Activated T-helper 17 cell treated with anti-CD3 and anti-CD28 coated beads, Interleukin-2, amount 50 U/mL, for 72 hours (primary cell): ENCODE results near the gene DUSP16. TPM values are rescaled to one million over a fixed set of nuclear protein-coding genes. Genes with fewer than 3 reads are reported as not detected.
A peak's percentile ranks its signal among the peaks of the same experiment; 100 is the strongest.
"Not testable (repeated sequence)": the region's sequence is repeated elsewhere in the genome, so short reads cannot be mapped to it uniquely, and the experiment has no call there.

Source experiments
- ATAC-seq: fragments of 150-1000 bp; cut with Tn5 transposase; replicated peaks from 2 replicates; pipeline ENCODE4 v1.10.0; 2021; ENCODE audit warnings: mild to moderate bottlenecking, moderate library complexity
- H3K27ac Mint-ChIP-seq: one replicate; pipeline ENCODE4 v1.8.0; 2022; ENCODE audit warnings: mixed read lengths
- H3K27me3 Mint-ChIP-seq: one replicate; pipeline ENCODE4 v1.8.0; 2022; ENCODE audit warnings: mixed read lengths
- H3K36me3 Mint-ChIP-seq: one replicate; pipeline ENCODE4 v1.8.0; 2022; ENCODE audit warnings: low read depth, mild to moderate bottlenecking, mixed read lengths
- H3K4me1 Mint-ChIP-seq: one replicate; pipeline ENCODE4 v1.8.0; 2022; ENCODE audit warnings: mixed read lengths
- H3K4me3 Mint-ChIP-seq: one replicate; pipeline ENCODE4 v1.8.0; 2022; ENCODE audit warnings: mild to moderate bottlenecking, mixed read lengths
- H3K9me3 Mint-ChIP-seq: one replicate; pipeline ENCODE4 v1.8.0; 2022; ENCODE audit warnings: mixed read lengths
- total RNA-seq, 2 donors: library from RNA; stranded (reverse); gene quantifications; one replicate each; pipeline ENCODE4 v1.2.3, GENCODE V29; 2022

DUSP16 gene
- total RNA-seq, 2 donors from 2014 or later: 68.8 to 125 TPM

- H3K27me3 Mint-ChIP-seq: no peaks in the 10 kb centered on the region
- no peak overlapping the region for H3K27ac Mint-ChIP-seq
- peak; percentile 20 for ATAC-seq
- H3K4me3 Mint-ChIP-seq: no peak overlapping the region
- peaks cover 41% of the 10 kb centered on the region for H3K36me3 Mint-ChIP-seq
- no peaks in the 10 kb centered on the region for H3K9me3 Mint-ChIP-seq
- peaks cover 16% of the 10 kb centered on the region for H3K4me1 Mint-ChIP-seq
Measured at GRCh38 chr12:12511021-12511783, 51.5 kb downstream of the DUSP16 start.

GRCh38 chr12:12510551-12510950 is 52.1 kb downstream of the DUSP16 start:
- Mint-ChIP-seq H3K27me3 (no peaks in the 10 kb centered on the region), H3K4me3 (no peak overlapping the region), H3K36me3 (peaks cover 41% of the 10 kb centered on the region), H3K4me1 (peaks cover 20% of the 10 kb centered on the region), H3K9me3 (no peaks in the 10 kb centered on the region), H3K27ac (no peak overlapping the region)
- ATAC-seq: no peak

GRCh38 chr12:12510141-12510540 is 52.5 kb downstream of the DUSP16 start:
- peaks cover 24% of the 10 kb centered on the region for H3K4me1 Mint-ChIP-seq
- H3K4me3 Mint-ChIP-seq: no peak overlapping the region
- no peaks in the 10 kb centered on the region for H3K9me3 Mint-ChIP-seq
- H3K27me3 Mint-ChIP-seq: no peaks in the 10 kb centered on the region
- no peak overlapping the region for H3K27ac Mint-ChIP-seq
- peak; percentile 13 for ATAC-seq
- H3K36me3 Mint-ChIP-seq: peaks cover 41% of the 10 kb centered on the region

GRCh38 chr12:12508612-12509011 is 54.1 kb downstream of the DUSP16 start:
- Mint-ChIP-seq H3K36me3 (peaks cover 38% of the 10 kb centered on the region), H3K27me3 (no peaks in the 10 kb centered on the region), H3K9me3 (no peaks in the 10 kb centered on the region), H3K4me1 (peaks cover 25% of the 10 kb centered on the region), H3K27ac (no peak overlapping the region), H3K4me3 (no peak overlapping the region)
- no peak for ATAC-seq

- peaks cover 36% of the 10 kb centered on the region for H3K4me1 Mint-ChIP-seq
- peaks cover 47% of the 10 kb centered on the region for H3K36me3 Mint-ChIP-seq
- no peak for ATAC-seq
- H3K4me3 Mint-ChIP-seq: peak overlapping the region; percentile 84
- H3K9me3 Mint-ChIP-seq: no peaks in the 10 kb centered on the region
- no peak overlapping the region for H3K27ac Mint-ChIP-seq
- no peaks in the 10 kb centered on the region for H3K27me3 Mint-ChIP-seq
Measured at GRCh38 chr12:12507121-12507520, 55.5 kb downstream of the DUSP16 start.

GRCh38 chr12:12506496-12506890 is 56.2 kb downstream of the DUSP16 start:
- Mint-ChIP-seq H3K27ac (no peak overlapping the region), H3K27me3 (no peaks in the 10 kb centered on the region), H3K36me3 (peaks cover 50% of the 10 kb centered on the region), H3K9me3 (no peaks in the 10 kb centered on the region), H3K4me1 (peaks cover 38% of the 10 kb centered on the region), H3K4me3 (peak overlapping the region; percentile 84)
- ATAC-seq: no peak

- ATAC-seq: peak; percentile 77
- peak overlapping the region; percentile 84 for H3K4me3 Mint-ChIP-seq
- no peak overlapping the region for H3K27ac Mint-ChIP-seq
- H3K9me3 Mint-ChIP-seq: no peaks in the 10 kb centered on the region
- no peaks in the 10 kb centered on the region for H3K27me3 Mint-ChIP-seq
- peaks cover 44% of the 10 kb centered on the region for H3K4me1 Mint-ChIP-seq
- H3K36me3 Mint-ChIP-seq: peaks cover 57% of the 10 kb centered on the region
Measured at GRCh38 chr12:12505544-12506495, 56.8 kb downstream of the DUSP16 start.

GRCh38 chr12:12503384-12504078 is 59.1 kb downstream of the DUSP16 start:
- H3K9me3 Mint-ChIP-seq: no peaks in the 10 kb centered on the region
- no peak overlapping the region for H3K27ac Mint-ChIP-seq
- peak overlapping the region; percentile 84 for H3K4me3 Mint-ChIP-seq
- peaks cover 80% of the 10 kb centered on the region for H3K36me3 Mint-ChIP-seq
- no peaks in the 10 kb centered on the region for H3K27me3 Mint-ChIP-seq
- H3K4me1 Mint-ChIP-seq: peaks cover 61% of the 10 kb centered on the region
- peak; percentile 11 for ATAC-seq

GRCh38 chr12:12502815-12503151 is 59.9 kb downstream of the DUSP16 start:
- Mint-ChIP-seq H3K9me3 (no peaks in the 10 kb centered on the region), H3K27ac (no peak overlapping the region), H3K27me3 (no peaks in the 10 kb centered on the region), H3K4me1 (peaks cover 62% of the 10 kb centered on the region), H3K4me3 (peak overlapping the region; percentile 84), H3K36me3 (peaks cover 86% of the 10 kb centered on the region)
- peak; percentile 38 for ATAC-seq

GRCh38 chr12:12502130-12502814 is 60.4 kb downstream of the DUSP16 start:
- peaks cover 91% of the 10 kb centered on the region for H3K36me3 Mint-ChIP-seq
- not testable (repeated sequence) for H3K9me3 Mint-ChIP-seq, H3K27me3 Mint-ChIP-seq, H3K27ac Mint-ChIP-seq
- peak; percentile 2 for ATAC-seq
- H3K4me1 Mint-ChIP-seq: peaks cover 62% of the 10 kb centered on the region
- peak overlapping the region; percentile 84 for H3K4me3 Mint-ChIP-seq

GRCh38 chr12:12501121-12501520 is 61.5 kb downstream of the DUSP16 start:
- Mint-ChIP-seq H3K9me3 (no peaks in the 10 kb centered on the region), H3K36me3 (peaks cover 84% of the 10 kb centered on the region), H3K27ac (no peak overlapping the region), H3K27me3 (no peaks in the 10 kb centered on the region), H3K4me1 (peaks cover 51% of the 10 kb centered on the region), H3K4me3 (peak overlapping the region; percentile 84)
- ATAC-seq: peak; percentile 39

GRCh38 chr12:12499909-12500604 is 62.6 kb downstream of the DUSP16 start:
- no peak for ATAC-seq
- Mint-ChIP-seq H3K4me3 (peak overlapping the region; percentile 84), H3K27ac (no peak overlapping the region), H3K4me1 (peaks cover 49% of the 10 kb centered on the region), H3K36me3 (peaks cover 73% of the 10 kb centered on the region), H3K9me3 (no peaks in the 10 kb centered on the region), H3K27me3 (no peaks in the 10 kb centered on the region)

GRCh38 chr12:12498210-12498609 is 64.5 kb downstream of the DUSP16 start:
- no peak for ATAC-seq
- peaks cover 39% of the 10 kb centered on the region for H3K4me1 Mint-ChIP-seq
- peaks cover 58% of the 10 kb centered on the region for H3K36me3 Mint-ChIP-seq
- no peak overlapping the region for H3K27ac Mint-ChIP-seq
- H3K4me3 Mint-ChIP-seq: peak overlapping the region; percentile 84
- H3K27me3 Mint-ChIP-seq: no peaks in the 10 kb centered on the region
- H3K9me3 Mint-ChIP-seq: no peaks in the 10 kb centered on the region
